Keratinocyte (primary cell): ENCODE data around the gene DIPK1A. TPM values are rescaled to one million over a fixed set of nuclear protein-coding genes. Genes with fewer than 3 reads are reported as not detected.

Experiments
- DNase-seq: peaks from one replicate; pipeline ENCODE4 v3.0.0-alpha.2; 2011; ENCODE audit warnings: low read depth, missing footprints, low spot score
- FAIRE-seq: peaks from 2 replicates; lab custom pipeline; 2011; peaks lifted over from hg19 to GRCh38; lab: Jason Lieb, UNC
- H2AFZ ChIP-seq: 2 replicates; pipeline ENCODE4 v1.6.0; 2012; ENCODE audit warnings: low read length, control low read depth, inconsistent platforms; ENCODE audit not compliant: control insufficient read depth
- H3K27ac ChIP-seq: 2 replicates; pipeline ENCODE4 v1.5.1; 2011; ENCODE audit warnings: low read length; ENCODE audit not compliant: control insufficient read depth, insufficient read depth
- H3K27me3 ChIP-seq: 3 replicates; pipeline ENCODE4 v1.6.0; 2011; ENCODE audit warnings: low read length; ENCODE audit not compliant: control insufficient read depth, insufficient read depth; ENCODE audit errors: extremely low read depth
- H3K36me3 ChIP-seq, 2 experiments: 2 replicates in 1 of 2; 3 replicates in 1 of 2; pipeline ENCODE4 v1.5.1; 2011; ENCODE audit warnings: low read length in 2 of 2, mild to moderate bottlenecking in 1 of 2; ENCODE audit not compliant: control insufficient read depth in 2 of 2, insufficient read depth in 2 of 2; ENCODE audit errors: extremely low read depth in 1 of 2
- H3K4me1 ChIP-seq: 3 replicates; pipeline ENCODE4 v1.5.1; 2011; ENCODE audit warnings: low read length; ENCODE audit not compliant: control insufficient read depth, insufficient read depth; ENCODE audit errors: extremely low read depth
- H3K4me2 ChIP-seq: 3 replicates; pipeline ENCODE4 v1.6.0; 2011; ENCODE audit warnings: low read depth, low read length; ENCODE audit not compliant: control insufficient read depth, insufficient read depth; ENCODE audit errors: extremely low read depth
- H3K4me3 ChIP-seq, 3 experiments: fragments of 200-600 bp in 1 of 3; sonication (generic) in 1 of 3; 2 replicates in 2 of 3; 3 replicates in 1 of 3; pipeline ENCODE4 v1.5.1; 2011 to 2016; ENCODE audit warnings: low read length in 3 of 3, mild to moderate bottlenecking in 3 of 3, control low read depth in 2 of 3, inconsistent platforms in 1 of 3, low read depth in 1 of 3, mixed read lengths in 1 of 3, mixed run types in 1 of 3, moderate library complexity in 1 of 3; ENCODE audit not compliant: control insufficient read depth in 2 of 3, insufficient read depth in 2 of 3; ENCODE audit errors: extremely low read depth in 1 of 3
- H3K79me2 ChIP-seq: 2 replicates; pipeline ENCODE4 v1.6.0; 2012; ENCODE audit warnings: low read length; ENCODE audit not compliant: control insufficient read depth, insufficient read depth
- H3K9ac ChIP-seq: 3 replicates; pipeline ENCODE4 v1.6.0; 2011; ENCODE audit warnings: low read length; ENCODE audit not compliant: control insufficient read depth, insufficient read depth; ENCODE audit errors: extremely low read depth
- H3K9me1 ChIP-seq: 3 replicates; pipeline ENCODE4 v1.6.0; 2011; ENCODE audit warnings: low read length; ENCODE audit not compliant: control insufficient read depth, insufficient read depth; ENCODE audit errors: extremely low read depth
- H3K9me3 ChIP-seq: 2 replicates; pipeline ENCODE4 v1.5.1; 2012; ENCODE audit warnings: low read depth, low read length; ENCODE audit not compliant: control insufficient read depth
- H4K20me1 ChIP-seq: 3 replicates; pipeline ENCODE4 v1.6.0; 2011; ENCODE audit warnings: low read length; ENCODE audit not compliant: control insufficient read depth, insufficient read depth; ENCODE audit errors: extremely low read depth
- EZH2 ChIP-seq: IDR thresholded peaks from one replicate; pipeline ENCODE4 v1.6.1; 2012; ENCODE audit warnings: inconsistent platforms, mild to moderate bottlenecking, low read length, moderate library complexity
- dilution Hi-C: fragments of 300-500 bp; cut with MboI; formaldehyde crosslinking; loops from one replicate; pipeline ENCODE4 v1.7.0; 2020; ENCODE audit warnings: low sequenced_read_pairs; ENCODE audit not compliant: extremely low pct_ligation_motif_present
- polyA minus RNA-seq, 3 experiments: library from RNA; depleted of rRNA, polyadenylated mRNA; stranded (reverse); fragments of >200 nt; gene quantifications; 1 replicate in 1 of 3; 2 replicates in 1 of 3; 3 replicates in 1 of 3; pipeline ENCODE4 v1.2.3, GENCODE V29; 2011
- polyA plus RNA-seq, 5 experiments: library from polyadenylated mRNA; depleted of rRNA in 3 of 5; stranded (reverse) in 3 of 5; stranded (forward) in 1 of 5; unstranded in 1 of 5; fragments of >200 nt; gene quantifications; 1 replicate in 1 of 5; 2 replicates in 3 of 5; 3 replicates in 1 of 5; pipeline versions ENCODE4 v1.2.1 to v1.2.3, GENCODE V29; 2011 to 2012; ENCODE audit warnings: missing spikeins in 2 of 5, low read depth in 1 of 5, low replicate concordance in 1 of 5
- TF ChIP-seq, protein P1 (sequence below), 3 experiments: IDR thresholded peaks in 1 of 3; conservative IDR thresholded peaks in 1 of 3; optimal IDR thresholded peaks in 1 of 3; 2 replicates in 2 of 3; 3 replicates in 1 of 3; pipeline versions ENCODE3 to v1.5.1; 2011; ENCODE audit warnings: low read length in 3 of 3, mild to moderate bottlenecking in 3 of 3, moderate library complexity in 2 of 3, control low read depth in 1 of 3, inconsistent platforms in 1 of 3; ENCODE audit not compliant: insufficient read depth in 2 of 3; ENCODE audit errors: extremely low read depth in 1 of 3

Gene DIPK1A
- 18.6 to 22.0 TPM (median 19.4 TPM) in 3 replicates for polyA plus RNA-seq
- polyA plus RNA-seq (2011; ENCODE audit: low read depth) = 41.2 TPM
- polyA plus RNA-seq (2011; cell fraction: cytosol; rRNA removed) = 10.5 and 22.7 TPM in 2 replicates
- polyA plus RNA-seq (2011; cell fraction: nucleus; rRNA removed) = 24.4 and 30.6 TPM in 2 replicates
- 16.5 and 17.1 TPM in 2 replicates for polyA plus RNA-seq (2012; ENCODE audit: low replicate concordance)
- polyA minus RNA-seq = 2.9 to 15.2 TPM (median 9.5 TPM) in 3 replicates
- polyA minus RNA-seq (2011; cell fraction: cytosol; rRNA and poly(A)+ RNA removed) = 9.0 TPM
- polyA minus RNA-seq (2011; cell fraction: nucleus; rRNA and poly(A)+ RNA removed) = 14.7 and 31.5 TPM in 2 replicates

DNA sequence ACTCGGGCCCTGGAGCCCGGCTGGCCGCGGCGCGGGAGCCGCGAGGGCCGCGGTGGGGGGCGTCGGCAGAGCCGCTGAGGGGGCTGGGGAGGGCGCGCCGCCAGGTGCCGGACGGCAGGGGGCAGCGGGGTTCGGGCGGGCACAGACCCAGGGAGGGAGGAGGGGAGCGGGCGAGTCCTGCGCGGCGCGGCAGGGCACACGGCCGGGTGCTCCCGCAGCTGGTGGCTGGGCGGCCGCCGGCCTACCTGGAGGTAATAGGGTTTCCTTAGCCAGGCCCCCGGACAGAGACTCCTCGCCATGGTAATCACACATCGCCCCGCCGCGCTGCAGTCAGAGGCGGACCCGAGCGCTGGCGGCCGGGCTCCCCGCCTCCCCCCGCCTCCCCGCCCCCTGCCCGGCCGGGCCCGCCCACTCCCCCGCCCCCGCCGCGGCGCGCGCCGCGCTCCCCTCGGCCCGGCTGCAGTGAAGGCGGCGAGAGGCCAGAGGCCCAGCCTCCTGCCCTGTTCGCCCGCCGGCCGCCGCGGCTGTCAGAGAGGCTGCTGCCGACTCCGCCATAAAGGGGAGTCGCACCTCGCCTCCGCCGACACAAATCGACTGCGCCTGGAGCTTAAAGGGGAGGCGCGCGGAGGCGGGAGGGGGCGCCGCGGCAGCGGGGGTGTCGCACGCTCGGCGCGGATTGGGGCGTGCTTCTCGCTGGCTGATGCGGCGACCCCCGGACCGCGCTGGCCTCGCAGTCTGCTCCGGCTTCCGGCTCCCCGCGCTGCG, at the start of gene DIPK1A:
Gene DIPK1A (minus strand): TSS at position 332 of the 765 bp plus-strand sequence. CDS start 33 bp downstream, at position 299.
- no peaks in the 10 kb centered on the region for H3K9me3 ChIP-seq
- TF ChIP-seq, protein P1, sequence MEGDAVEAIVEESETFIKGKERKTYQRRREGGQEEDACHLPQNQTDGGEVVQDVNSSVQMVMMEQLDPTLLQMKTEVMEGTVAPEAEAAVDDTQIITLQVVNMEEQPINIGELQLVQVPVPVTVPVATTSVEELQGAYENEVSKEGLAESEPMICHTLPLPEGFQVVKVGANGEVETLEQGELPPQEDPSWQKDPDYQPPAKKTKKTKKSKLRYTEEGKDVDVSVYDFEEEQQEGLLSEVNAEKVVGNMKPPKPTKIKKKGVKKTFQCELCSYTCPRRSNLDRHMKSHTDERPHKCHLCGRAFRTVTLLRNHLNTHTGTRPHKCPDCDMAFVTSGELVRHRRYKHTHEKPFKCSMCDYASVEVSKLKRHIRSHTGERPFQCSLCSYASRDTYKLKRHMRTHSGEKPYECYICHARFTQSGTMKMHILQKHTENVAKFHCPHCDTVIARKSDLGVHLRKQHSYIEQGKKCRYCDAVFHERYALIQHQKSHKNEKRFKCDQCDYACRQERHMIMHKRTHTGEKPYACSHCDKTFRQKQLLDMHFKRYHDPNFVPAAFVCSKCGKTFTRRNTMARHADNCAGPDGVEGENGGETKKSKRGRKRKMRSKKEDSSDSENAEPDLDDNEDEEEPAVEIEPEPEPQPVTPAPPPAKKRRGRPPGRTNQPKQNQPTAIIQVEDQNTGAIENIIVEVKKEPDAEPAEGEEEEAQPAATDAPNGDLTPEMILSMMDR (optimal IDR thresholded peaks at IDR 0.05 in 1 of 3, IDR thresholded peaks at IDR 0.05 in 1 of 3, conservative IDR thresholded peaks at IDR 0.05 in 1 of 3; ENCODE audit: extremely low read depth in 1 of 3, insufficient read depth in 2 of 3, low read length in 3 of 3) = peak in 2 of 3 experiments; percentile 6 to 53
- no peak for TF ChIP-seq EZH2
- FAIRE-seq = no peak
- no peaks in the 10 kb centered on the region for H3K36me3 ChIP-seq
- peak within 1 kb of the TSS; percentile 82 for H3K27ac ChIP-seq
- dilution Hi-C loops = no loop called here
- DNase-seq = no peak
- no peaks in the 10 kb centered on the region for H3K9me1 ChIP-seq
- peaks cover 8% of the 10 kb centered on the region for H3K79me2 ChIP-seq
- H3K27me3 ChIP-seq = no peaks in the 10 kb centered on the region
- H4K20me1 ChIP-seq = no peaks in the 10 kb centered on the region
- H3K4me1 ChIP-seq = peaks cover 13% of the 10 kb centered on the region
- H3K9ac ChIP-seq = peak within 1 kb of the TSS; percentile 89
- peak within 1 kb of the TSS; percentile 73 to 82 (median 77) for H3K4me3 ChIP-seq
- peak within 1 kb of the TSS; percentile 93 for H3K4me2 ChIP-seq
- H2AFZ ChIP-seq = peak within 1 kb of the TSS; percentile 92

DNA sequence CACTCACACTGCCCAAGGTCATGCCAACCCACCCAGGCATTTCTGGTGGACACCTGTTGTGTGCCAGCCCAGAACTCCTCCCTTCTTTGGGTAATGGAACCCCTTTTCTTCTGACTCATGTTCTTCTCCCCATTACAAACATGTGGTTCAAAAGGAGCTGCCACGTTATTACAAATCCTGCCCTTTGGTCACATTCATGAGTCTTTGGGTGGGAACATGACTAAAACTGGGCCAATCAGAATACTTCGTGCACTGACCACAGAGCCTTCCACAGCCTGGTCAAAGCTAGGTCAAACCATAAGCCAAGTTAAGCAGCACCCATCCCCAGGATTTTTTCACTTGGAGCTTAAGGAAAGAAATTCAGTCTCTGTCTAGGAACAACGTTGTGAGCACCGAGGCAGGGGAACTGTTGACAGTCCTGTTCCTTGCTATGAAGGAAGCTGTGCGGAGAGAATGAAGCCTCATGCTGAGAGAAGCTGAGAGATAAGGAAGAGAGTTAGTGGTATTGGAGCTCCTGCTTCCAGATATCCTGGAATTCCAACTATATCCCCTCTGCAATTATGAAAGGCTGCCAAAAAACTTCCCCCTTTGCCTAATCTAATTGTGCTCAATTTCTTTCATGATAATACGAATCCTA, 46.8 kb upstream of the DIPK1A start:
- Histone ChIP-seq H3K9me3 (no peaks in the 10 kb centered on the region), H3K27me3 (peaks cover 4% of the 10 kb centered on the region), H3K4me2 (no peak overlapping the region), H3K4me1 (no peaks in the 10 kb centered on the region), H3K79me2 (no peaks in the 10 kb centered on the region), H3K27ac (no peak overlapping the region), H2AFZ (no peak overlapping the region), H3K9me1 (no peaks in the 10 kb centered on the region), H4K20me1 (no peaks in the 10 kb centered on the region), H3K9ac (no peak overlapping the region), H3K4me3 (no peak overlapping the region), H3K36me3 (no peaks in the 10 kb centered on the region)
- no peak for DNase-seq
- no peak for FAIRE-seq
- TF ChIP-seq EZH2 = no peak
- dilution Hi-C loops = no loop called here
